Chondrocyte (in vitro differentiated cells): ENCODE data around the gene UMAD1. TPM values are rescaled to one million over a fixed set of nuclear protein-coding genes. Genes with fewer than 3 reads are reported as not detected.

Experiments used
- DNase-seq: peaks from one replicate; pipeline ENCODE4 v3.0.0; 2021; ENCODE audit warnings: mixed read lengths, low spot score
- H3K27ac Mint-ChIP-seq: one replicate; pipeline ENCODE4 v1.8.0; 2021; ENCODE audit warnings: mild to moderate bottlenecking, moderate library complexity, mixed read lengths; ENCODE audit not compliant: unreplicated experiment
- H3K27me3 Mint-ChIP-seq: 2 replicates; pipeline ENCODE4 v1.8.0; 2021; ENCODE audit warnings: low read depth, mixed read lengths
- H3K36me3 Mint-ChIP-seq: 2 replicates; pipeline ENCODE4 v1.8.0; 2021; ENCODE audit warnings: low read depth, mixed read lengths
- H3K4me1 Mint-ChIP-seq: 2 replicates; pipeline ENCODE4 v1.8.0; 2021; ENCODE audit warnings: low read depth, mild to moderate bottlenecking, mixed read lengths
- H3K4me3 Mint-ChIP-seq: one replicate; pipeline ENCODE4 v1.8.0; 2021; ENCODE audit warnings: mild to moderate bottlenecking, moderate library complexity, mixed read lengths; ENCODE audit not compliant: unreplicated experiment
- H3K9me3 Mint-ChIP-seq: 2 replicates; pipeline ENCODE4 v1.8.0; 2021; ENCODE audit warnings: low read depth, mixed read lengths
- total RNA-seq: library from RNA; stranded (reverse); gene quantifications from 3 replicates; pipeline ENCODE4 v1.2.1, GENCODE V29; 2021
- TF ChIP-seq, protein P1 (sequence below): fragments of 200-600 bp; sonication (generic); IDR thresholded peaks from 2 replicates; pipeline ENCODE4 v1.5.0; 2021; ENCODE audit warnings: antibody characterized with exemption, mild to moderate bottlenecking, moderate library complexity

The UMAD1 gene
- total RNA-seq, 1 donor from 2014 or later, result 5.5 TPM

DNA sequence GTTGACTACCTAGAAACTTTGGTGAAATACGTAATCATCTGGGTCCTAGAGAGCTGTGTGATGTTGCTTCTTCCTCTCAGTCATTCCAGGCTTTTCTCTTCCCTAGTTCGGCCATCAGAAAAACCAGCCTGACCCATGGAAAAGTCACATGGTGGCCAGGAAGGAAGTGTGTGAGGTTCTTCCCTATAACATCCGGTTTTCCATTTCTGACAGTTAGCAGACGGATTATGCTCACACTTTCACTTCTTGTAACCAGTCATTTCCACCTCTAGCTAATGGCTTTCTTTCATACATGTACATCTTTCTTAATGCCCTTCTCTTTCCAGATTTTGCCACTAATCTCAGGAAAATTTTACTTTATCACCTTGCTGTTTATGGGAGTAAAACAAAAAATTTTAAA is 218.0 kb downstream of the UMAD1 start:
- no peak overlapping the region for H3K4me3 Mint-ChIP-seq
- peaks cover 9% of the 10 kb centered on the region for H3K4me1 Mint-ChIP-seq
- peaks cover 10% of the 10 kb centered on the region for H3K9me3 Mint-ChIP-seq
- peaks cover 6% of the 10 kb centered on the region for H3K36me3 Mint-ChIP-seq
- TF ChIP-seq, protein P1, sequence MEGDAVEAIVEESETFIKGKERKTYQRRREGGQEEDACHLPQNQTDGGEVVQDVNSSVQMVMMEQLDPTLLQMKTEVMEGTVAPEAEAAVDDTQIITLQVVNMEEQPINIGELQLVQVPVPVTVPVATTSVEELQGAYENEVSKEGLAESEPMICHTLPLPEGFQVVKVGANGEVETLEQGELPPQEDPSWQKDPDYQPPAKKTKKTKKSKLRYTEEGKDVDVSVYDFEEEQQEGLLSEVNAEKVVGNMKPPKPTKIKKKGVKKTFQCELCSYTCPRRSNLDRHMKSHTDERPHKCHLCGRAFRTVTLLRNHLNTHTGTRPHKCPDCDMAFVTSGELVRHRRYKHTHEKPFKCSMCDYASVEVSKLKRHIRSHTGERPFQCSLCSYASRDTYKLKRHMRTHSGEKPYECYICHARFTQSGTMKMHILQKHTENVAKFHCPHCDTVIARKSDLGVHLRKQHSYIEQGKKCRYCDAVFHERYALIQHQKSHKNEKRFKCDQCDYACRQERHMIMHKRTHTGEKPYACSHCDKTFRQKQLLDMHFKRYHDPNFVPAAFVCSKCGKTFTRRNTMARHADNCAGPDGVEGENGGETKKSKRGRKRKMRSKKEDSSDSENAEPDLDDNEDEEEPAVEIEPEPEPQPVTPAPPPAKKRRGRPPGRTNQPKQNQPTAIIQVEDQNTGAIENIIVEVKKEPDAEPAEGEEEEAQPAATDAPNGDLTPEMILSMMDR, result no peak
- DNase-seq, result no peak
- no peak overlapping the region for H3K27ac Mint-ChIP-seq
- no peaks in the 10 kb centered on the region for H3K27me3 Mint-ChIP-seq

- Mint-ChIP-seq H3K9me3 (peaks cover 9% of the 10 kb centered on the region), H3K4me1 (peaks cover 9% of the 10 kb centered on the region), H3K4me3 (no peak overlapping the region), H3K27ac (no peak overlapping the region), H3K36me3 (peaks cover 6% of the 10 kb centered on the region), H3K27me3 (no peaks in the 10 kb centered on the region)
- DNase-seq, result no peak
- TF ChIP-seq, protein P1, result no peak
These were observed 218.9 kb downstream of the UMAD1 start for GRCh38 chr7:7859411-7859810.

GRCh38 chr7:7861211-7861633 is 220.7 kb downstream of the UMAD1 start:
- no peak for DNase-seq
- no peaks in the 10 kb centered on the region for H3K9me3 Mint-ChIP-seq
- H3K4me3 Mint-ChIP-seq, result no peak overlapping the region
- H3K27me3 Mint-ChIP-seq, result no peaks in the 10 kb centered on the region
- peaks cover 9% of the 10 kb centered on the region for H3K4me1 Mint-ChIP-seq
- no peak overlapping the region for H3K27ac Mint-ChIP-seq
- H3K36me3 Mint-ChIP-seq, result no peaks in the 10 kb centered on the region
- TF ChIP-seq, protein P1, result no peak

- peaks cover 9% of the 10 kb centered on the region for H3K4me1 Mint-ChIP-seq
- H3K27me3 Mint-ChIP-seq, result no peaks in the 10 kb centered on the region
- TF ChIP-seq, protein P1, result no peak
- no peaks in the 10 kb centered on the region for H3K9me3 Mint-ChIP-seq
- no peaks in the 10 kb centered on the region for H3K36me3 Mint-ChIP-seq
- no peak for DNase-seq
- H3K27ac Mint-ChIP-seq, result no peak overlapping the region
- no peak overlapping the region for H3K4me3 Mint-ChIP-seq
These were observed 221.8 kb downstream of the UMAD1 start for GRCh38 chr7:7862393-7862792.

DNA sequence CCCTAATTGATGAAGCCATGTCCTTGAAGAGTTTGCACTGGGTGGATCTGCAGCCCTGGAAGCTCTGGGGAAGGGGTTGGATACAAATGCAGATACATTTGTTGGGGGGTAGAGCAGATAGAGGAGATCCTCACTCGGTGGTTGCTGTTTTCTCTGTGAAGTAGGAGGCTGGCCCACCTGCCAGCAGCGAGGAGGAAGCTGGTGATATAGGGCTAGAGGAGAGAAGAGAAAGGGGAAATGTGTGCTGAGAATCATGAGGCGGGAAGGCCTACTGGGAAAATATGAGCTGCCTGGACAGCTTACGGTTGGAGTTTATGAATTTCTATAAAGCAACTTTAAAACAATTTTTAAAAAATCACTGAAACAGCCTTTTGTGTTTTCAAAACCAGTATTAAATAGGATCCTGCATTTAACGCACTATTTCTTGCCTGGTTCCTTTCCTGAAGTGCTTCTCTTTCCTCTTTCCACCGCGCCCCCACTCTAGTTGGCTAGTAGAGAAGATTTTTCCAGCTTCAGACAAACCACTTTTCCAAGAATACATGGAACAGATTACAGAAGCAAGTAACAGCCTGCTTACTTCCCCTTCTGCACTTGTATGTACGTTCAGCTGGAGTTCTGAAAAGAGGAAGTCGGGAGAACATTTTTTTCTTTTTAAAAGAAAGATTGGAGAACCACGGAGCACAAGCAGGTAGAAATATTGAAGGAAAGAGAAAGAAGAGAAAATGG is 227.5 kb downstream of the UMAD1 start:
- Mint-ChIP-seq H3K27ac (no peak overlapping the region), H3K4me1 (no peaks in the 10 kb centered on the region), H3K9me3 (no peaks in the 10 kb centered on the region), H3K4me3 (no peak overlapping the region), H3K36me3 (no peaks in the 10 kb centered on the region), H3K27me3 (no peaks in the 10 kb centered on the region)
- DNase-seq, result no peak
- TF ChIP-seq, protein P1, result no peak
